ENCODE measurements around the gene PLAC1.

PLAC1 gene, protein sequence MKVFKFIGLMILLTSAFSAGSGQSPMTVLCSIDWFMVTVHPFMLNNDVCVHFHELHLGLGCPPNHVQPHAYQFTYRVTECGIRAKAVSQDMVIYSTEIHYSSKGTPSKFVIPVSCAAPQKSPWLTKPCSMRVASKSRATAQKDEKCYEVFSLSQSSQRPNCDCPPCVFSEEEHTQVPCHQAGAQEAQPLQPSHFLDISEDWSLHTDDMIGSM

DNA sequence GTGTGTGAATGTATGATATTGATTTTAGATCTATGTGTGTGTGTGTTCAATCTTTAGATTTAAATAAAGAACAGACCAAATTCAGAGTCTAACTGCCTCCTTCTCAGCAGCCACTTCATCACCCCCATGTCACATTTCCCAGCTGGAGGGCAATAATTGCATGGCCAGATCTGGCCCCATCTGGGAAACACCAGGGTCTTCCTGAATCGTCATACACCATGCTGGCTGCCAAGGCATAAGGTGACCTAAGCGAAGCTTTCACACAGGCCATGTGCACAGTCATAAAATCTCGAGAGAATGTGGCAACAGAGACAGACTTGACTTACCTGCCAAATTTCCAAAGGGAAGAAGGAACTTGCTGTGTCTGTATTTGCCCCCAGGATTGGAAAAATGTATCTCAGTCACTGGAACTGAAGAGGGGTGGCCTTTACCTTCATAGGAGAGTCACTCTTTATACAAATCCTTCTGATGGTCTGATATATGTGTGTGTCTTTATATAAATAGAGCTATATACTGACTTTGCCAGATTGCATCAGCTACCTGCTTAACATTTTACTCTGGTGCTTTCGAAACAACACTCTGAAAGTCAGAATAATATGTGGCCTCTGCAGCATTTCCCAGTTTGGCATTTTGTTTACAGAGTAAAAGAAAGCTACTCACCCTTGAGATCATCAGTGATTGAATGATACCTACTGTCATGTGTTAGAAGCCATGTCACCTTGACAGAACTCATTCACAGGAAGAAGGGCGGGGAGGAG lies at the start of gene PLAC1:
Gene PLAC1 (minus strand): TSS at position 470 of the 758 bp plus-strand sequence. CDS start 91,789 bp downstream, outside the sequence.
- no peak for DNase-seq

DNA sequence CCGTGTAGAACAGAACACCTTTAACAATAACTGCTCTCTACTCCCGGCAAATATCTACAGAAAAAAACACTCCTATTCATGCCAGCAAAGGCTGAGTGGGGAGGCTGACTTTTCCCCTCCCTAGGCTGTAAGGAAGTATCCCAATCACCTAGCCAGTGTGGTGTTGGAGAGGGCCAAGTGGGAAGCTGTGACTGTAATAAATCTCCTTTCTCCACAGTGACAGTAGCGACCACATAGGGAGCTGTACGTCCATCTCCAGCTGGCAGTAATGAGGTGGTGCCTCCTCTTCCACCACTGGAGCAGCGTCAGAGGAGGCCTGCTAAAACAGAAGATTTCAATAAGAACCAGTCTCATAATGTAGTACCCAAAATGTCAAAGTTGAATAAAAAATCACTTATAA lies 47.9 kb upstream of the PLAC1 start:
- no peak for DNase-seq

DNA sequence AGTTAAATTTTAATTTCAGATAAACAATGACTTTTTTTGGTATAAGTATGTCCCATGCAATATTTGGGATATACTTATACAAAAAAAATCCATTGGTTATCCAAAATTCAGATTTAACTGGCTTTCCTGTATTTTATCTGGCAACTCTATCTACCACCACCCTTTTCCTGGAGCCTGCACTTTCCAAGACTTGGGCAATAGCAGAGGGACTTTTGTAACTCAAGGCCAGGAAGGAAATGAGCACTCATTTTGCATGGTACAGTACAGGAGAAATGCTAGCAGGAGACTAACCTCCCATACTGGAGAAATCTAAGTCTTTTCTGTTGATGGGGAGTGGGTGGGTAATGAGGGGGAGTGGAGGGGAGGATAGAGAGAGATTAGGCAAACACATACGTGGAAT lies 37.7 kb upstream of the PLAC1 start:
- no peak for DNase-seq

DNA sequence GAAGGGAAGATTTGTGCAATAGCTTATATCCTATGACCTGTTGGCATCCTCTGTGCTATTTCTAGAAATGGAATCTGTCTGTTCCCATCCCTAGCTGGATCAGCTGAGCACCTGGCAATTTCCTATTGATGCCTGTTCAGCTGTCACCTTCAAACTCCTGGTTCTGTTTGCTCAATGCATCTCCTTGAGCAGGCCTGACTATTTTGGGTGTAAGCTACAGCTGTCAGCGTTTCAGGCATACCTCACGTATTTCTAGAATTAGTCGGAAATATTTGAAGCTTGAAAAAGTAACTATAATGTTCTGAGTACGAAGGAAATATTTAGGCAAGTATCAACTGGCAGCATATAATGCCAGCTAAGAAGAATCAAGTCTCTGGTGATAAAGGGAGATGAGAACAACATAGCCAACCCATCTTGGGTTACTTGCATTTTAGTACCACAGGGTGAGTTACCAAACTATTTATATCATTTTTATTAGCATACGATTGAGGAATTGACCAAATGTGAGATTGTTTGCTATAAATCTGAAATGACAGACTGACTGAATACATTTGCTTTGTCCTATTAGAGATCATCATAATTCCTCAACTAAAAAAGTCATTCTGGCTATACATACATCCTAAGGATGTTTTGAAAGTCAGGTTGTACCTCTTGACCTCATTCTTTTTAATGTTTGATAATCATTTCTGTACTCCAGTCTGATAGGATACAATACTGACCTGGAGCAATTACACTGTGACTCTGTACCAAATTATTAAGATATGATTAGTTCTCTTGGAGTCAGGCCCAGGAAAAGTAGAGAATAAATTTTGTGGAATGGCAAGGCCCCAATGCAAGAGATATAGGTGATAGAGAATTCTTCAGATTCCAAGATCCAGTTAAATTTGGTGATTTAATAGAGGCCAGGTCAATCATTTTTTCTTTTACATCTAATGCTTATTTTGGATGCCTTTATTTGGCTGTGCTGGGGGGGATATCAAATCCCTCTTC lies 36.4 kb upstream of the PLAC1 start:
- DNase-seq, result no peak

DNA sequence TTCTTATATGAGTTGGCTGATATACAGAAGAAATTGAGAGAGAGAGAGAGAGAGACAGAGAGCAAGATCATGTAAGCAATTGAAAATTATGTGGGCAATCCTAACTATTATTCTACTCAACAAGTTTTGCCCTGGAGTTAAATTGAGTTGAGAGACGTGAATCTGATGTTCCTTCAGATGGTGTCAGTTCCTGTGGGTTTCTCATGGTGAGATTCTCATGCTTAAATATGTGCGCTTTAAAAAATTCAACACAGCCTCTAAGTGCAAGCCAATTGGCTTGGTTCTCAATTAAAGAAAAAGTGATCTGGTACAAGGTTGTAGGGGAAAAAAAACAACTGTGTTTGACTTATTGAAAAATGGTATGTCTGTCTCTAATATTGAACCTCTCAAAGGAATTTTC lies 35.4 kb upstream of the PLAC1 start:
- DNase-seq, result no peak

DNA sequence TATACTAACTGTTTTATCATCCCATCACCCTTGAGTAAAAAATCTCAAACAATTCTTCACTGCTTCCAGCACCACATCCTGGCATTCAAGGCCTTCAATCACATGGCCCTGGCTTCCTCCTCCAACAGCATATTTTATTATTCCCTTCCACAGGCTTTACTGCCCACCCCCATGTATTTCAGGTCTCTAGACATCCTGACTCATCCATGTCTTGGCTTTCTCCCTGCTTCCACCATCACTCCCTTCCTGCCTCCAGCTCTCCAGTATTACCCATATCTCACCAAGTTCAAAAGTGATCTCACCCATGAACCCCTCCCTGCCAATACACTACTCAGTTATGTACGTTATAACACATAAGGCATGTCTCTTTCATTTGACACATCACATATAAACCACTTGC lies 34.7 kb upstream of the PLAC1 start:
- DNase-seq, result no peak

DNA sequence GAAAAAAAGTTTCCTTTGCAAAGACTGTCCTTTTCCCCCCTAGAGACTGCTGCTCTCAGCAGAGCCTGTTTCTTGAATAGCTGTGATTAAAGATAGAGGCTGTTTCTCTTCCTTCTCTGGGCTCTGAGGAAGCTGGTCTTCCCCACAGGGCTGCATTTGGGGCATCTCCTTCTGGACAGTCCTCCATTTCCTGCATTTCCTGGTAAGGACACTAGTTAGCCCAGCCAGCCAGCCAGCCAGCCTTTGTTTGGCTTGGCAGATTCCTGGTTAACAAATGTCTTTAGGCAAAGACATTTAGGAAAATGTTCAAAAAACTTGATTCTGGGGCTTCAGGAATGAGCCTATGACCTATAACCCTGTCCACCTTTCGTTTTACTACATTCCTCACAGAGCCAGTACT lies 34.0 kb upstream of the PLAC1 start:
- DNase-seq, result no peak

DNA sequence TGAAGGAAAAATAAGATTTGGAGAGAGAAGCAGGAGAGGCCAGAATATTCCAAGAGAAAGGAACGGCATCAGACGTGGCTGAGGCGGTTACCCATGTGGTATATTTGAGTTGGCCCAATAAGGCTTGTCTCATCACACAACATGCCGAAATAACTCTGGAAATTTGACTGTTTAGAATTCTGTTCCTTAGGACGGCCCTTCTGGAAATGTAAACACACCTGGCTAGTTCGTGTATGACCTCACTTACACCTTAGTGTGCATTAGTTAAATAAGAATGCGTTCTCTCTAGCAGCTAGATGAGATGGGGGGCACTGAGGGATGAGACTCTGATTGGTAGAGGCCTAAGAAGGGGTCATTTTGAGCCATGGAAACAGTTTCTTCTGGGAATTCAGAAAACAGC lies 33.2 kb upstream of the PLAC1 start:
- no peak for DNase-seq

DNA sequence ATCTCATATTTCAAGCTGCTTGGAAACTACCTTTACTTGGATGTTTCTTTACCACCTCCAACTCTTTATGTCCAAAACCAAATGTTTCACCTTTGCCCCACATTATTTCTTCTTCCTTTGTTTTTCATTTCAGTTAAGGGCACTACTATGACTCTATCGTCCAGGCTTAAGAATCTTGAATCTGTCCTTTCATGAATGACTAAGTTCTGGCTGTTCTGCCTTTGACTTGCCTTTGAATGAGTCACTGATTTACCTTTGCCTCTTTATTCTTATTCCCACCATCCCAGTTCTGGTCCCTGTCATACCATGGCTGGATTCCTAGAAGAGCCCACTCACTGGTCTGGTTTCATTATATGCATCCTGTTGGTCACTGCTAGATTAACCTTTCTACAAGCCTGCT lies 30.6 kb upstream of the PLAC1 start:
- DNase-seq, result no peak

DNA sequence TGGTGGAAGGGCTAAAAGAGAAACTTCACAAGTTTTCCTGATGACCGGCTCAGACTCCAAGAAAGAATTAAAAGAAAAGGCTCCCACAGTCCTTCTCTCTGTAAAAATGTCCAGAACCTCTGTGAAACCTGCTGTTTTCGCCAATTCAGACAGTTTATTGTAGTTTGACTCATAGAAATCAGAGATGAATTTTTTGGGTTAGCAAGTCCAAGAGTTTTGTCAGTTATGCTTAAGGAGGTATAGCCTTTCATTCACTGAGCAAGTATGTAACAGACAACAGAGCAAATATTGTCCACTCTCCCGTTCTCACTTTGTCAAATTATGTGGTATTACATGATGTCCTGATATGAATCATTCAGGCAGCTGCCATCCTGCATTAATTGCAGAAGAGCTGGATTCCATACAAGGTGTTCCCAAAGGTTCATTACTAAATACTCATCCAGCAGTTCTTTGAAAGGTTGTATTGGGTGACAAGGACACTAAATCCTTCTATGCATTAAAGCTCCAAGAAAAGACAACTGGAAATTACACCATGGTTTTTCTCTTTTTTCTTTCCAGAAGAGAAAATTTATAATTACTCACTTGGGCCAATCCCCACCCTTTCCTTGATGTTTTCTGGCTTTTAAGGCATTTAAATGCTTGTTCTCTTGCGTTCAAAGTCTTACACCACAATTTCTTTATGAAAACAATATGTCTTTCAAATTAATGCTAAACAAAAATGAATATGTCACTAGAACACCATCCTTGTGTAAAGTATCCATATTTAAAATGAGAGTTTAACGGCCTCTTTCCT lies 30.0 kb upstream of the PLAC1 start:
- no peak for DNase-seq

DNA sequence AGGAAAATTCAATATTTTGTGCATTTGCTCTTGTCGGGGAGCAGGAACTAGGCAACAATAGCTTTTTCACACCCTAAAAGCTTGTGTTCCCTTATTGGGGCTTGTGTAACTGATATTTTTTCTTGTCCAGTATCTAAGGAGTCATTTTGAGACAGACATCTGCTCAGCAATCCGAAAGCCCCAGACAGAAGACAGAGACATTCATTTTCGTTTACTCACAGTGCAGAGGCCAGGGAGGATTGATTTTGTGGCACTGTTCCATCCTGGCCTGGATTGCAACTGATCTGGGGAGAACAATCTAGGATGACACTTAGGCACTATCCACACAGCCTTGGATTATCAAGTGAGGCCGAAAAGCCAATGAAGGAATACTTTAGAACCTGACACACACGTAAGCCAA lies 27.4 kb upstream of the PLAC1 start:
- DNase-seq, result no peak

DNA sequence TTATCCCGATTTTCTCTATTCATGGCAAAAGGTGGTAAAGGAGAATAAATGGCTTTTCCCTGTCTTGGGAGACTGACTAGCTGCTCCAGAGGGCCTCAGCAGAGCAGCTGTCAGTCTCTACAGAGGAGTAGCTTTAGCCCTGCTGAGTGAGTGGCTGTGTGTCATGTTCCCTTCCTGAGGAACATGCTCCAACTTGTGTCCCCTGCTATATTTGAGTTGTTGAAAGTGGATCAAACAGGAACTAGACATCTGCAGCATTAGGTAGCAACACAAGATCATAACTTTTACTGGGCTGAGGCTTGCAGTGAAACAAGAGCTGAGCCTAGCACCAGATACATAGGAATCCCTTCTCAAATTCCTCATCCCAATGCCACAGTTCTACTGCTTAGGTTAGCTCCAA lies 26.7 kb upstream of the PLAC1 start:
- no peak for DNase-seq

DNA sequence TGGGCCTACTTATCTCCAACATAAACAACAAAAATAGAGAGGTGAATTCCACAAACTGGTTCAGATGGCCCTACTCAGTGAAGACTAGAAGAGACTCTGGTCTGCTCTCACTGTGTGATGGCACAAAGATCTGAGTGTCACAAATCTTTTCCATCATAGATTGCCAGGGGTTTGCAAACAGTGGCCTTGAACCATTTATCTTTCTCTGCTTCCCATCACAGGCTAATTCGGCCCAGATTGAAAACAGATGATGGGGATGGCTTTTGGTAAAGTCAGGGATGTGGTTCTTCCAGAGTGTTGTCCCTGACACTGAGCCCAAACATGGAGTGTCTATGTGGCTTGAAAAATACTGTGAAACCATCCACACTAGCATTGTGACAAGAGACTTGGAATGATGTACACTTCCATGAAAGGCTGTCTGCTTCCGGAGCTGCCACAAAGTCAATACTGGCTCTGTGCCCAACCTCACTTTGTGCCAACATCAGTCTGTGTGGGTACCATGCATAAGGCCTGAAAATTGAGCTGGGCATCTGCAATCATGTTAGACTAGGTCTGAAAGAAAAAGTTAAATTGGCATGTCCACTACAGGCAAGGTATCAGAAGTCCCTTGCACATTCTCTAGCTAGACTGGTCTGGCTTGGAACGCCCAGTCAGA lies 25.2 kb upstream of the PLAC1 start:
- DNase-seq, result no peak

DNA sequence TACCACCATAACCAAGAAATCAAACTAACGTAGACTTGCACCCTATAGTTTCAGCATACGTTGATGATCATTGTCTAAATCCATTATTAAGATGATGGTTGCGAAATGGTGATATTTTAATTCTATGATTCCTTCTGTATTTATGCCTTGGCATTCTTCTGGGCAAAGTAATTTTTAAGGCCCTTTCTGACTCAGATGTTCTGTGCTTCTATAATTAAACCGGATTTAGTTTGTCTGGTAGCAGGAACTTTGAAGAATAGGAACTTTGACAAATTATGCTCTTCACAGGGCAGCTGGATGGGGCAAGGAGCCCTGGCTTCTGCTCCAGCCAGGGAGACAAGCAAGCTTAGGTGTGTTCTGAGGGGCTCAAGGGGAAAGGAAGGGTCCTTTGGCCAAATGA lies 23.8 kb upstream of the PLAC1 start:
- DNase-seq, result no peak

DNA sequence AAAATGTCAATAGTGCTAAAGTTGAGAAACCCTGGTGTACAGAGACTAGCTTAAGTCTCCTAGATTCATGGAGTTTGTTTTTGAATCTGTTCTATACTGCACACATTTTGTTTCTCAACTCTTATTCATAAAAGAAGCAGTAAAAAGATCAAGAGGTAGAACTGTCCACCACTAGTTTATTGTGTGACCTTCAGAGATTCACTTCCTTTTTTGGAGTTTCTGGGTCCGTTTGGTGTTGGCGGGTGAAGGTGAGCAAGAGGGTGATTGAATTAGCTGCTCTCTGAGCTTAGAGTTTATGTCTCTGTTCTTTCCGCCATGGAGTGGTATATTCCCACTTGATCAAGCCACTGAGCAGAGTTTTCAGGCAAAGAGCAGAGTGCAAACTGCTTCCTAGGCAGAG lies 21.4 kb upstream of the PLAC1 start:
- DNase-seq, result no peak

DNA sequence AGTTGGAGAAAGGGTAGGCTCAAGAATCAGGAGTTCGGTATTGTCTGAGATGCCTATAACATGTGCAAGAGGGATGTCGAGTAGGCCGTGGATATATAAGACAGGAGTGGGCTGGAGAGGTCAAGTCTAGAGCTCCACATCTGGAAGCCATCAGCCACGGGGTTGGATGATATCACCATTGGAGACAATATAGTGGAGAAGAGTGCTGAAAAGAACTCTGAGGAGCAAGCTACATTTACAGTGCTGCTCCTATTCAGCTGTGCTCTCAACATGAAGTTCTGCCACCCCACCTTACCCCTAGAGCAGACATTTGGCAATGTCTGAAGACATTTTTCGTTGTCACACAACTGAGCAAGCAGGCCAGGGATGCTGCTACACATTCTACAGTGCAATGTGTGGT lies 20.9 kb upstream of the PLAC1 start:
- DNase-seq, result no peak

DNA sequence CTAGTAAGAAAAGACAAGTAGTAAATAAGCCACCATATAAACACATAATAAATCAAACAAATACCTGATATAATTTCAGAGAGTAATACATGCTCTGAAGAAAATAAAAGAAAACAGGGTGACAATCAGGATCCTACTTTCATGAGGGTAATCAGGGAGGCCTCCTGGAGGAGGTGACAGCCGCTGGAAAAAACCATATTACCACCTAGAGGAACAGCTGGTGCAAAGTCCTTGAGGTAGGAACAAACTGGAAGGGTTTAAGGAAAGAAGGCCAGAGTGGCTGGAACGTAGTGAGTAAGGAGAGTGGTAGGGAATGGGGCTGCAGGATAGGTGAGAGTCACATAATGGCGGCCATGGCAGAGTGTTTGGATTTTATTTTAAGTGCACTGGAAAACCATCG lies 19.1 kb upstream of the PLAC1 start:
- no peak for DNase-seq

DNA sequence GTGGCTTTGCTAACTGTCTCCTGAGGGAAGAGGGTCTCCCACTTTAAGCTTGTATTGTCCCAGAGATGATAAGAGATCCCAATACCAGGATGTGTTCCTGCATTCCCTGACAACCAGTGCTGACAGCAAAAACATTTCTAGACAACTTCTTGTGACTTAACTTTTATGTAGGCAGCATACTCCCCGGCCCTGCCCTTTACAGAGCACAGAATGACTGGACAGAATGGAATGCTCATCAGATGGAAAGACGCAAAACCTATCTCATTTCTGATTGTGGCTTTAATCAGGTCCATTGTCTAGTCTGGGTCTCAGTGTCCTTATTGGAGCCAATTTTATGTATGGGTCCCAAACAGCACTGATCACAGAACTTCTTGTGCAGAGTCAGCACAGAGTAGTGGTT lies 18.2 kb upstream of the PLAC1 start:
- DNase-seq, result no peak

DNA sequence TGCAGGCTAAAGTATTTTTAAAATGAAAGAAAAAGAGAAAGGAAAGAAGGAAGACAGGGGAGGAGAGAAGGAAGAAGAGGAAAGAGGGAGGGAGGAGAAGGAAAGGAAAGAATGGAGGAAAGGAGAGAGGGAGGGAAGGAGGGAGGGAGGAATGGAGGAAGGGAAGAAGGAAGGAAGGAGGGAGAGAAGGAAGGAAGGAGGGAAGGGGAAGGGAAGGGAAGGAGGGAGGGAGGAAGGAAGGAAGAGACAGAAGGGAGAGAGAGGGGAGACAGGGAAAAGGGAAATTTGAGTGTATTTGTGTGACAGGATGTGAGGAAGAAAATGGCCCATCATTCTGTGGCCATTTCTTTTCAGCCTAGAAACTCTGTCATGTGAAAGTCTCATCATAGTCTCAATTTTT lies 14.9 kb upstream of the PLAC1 start:
- DNase-seq, result no peak

DNA sequence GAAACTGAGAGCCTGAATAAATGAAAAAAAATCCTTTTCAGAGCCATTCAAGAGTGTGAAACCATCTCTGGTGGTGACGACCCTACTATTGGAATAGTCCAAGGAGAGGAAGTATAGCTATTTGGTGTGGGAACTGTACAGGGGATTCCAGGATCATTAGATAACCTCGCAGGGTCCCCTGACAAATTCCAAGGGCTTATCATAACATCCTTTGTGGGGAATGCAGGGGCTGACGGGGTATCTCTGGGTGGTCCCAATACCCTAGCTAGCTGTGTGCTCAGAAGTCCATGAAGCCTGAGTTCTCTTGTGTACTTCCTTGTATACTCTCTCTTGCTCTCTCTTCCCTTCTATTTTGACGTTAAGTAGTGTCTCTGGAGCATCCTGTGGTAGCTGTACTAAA lies 13.8 kb upstream of the PLAC1 start:
- DNase-seq, result no peak

DNA sequence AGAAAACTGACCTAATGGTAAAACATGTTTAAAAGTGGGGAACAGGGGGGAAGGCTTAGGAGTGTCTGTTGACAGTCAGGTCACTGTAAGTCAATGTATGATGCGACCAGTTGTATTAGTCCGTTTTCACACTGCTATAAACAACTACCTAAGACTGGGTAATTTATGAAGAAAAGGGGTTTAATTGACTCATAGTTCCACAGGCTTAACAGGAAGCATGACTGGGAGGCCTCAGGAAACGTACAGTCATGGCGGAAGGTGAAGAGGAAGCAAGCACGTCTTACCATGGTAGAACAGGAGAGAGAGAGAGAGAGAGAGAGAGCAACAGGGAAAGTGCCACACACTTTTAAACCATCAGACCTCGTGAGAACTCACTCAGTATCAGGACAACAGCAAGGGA lies 13.0 kb upstream of the PLAC1 start:
- DNase-seq, result no peak

All from NCI-H1436 (cell line).